Thyroid gland (tissue), 4 donors: ENCODE measurements around the gene SERINC4.

Experiments used
- CTCF ChIP-seq, 6 experiments: fragments of 200-600 bp in 3 of 6; fragments of 450-650 bp in 3 of 6; sonication (generic) in 3 of 6; IDR thresholded peaks; one replicate each; pipeline ENCODE4 v1.5.1; 2016 to 2019; ENCODE audit warnings: antibody characterized with exemption in 6 of 6, mild to moderate bottlenecking in 2 of 6, inconsistent platforms in 1 of 6, moderate library complexity in 1 of 6
- POLR2A ChIP-seq, 2 donors: fragments of 450-650 bp; IDR thresholded peaks; one replicate each; pipeline ENCODE4 v1.6.1; 2017; ENCODE audit warnings: antibody characterized with exemption in 2 of 2, mild to moderate bottlenecking in 2 of 2, moderate library complexity in 1 of 2

GRCh38 chr15:43776101-43776717, 23.8 kb downstream of the SERINC4 start:
- TF ChIP-seq CTCF (IDR thresholded peaks at IDR 0.05), result no peak
- no peak for TF ChIP-seq POLR2A (IDR thresholded peaks at IDR 0.05)
